HS-5 (cell line): Measurements from ENCODE around the gene CYP1A1.
"Not testable (repeated sequence)": the region's sequence is repeated elsewhere in the genome, so short reads cannot be mapped to it uniquely, and the experiment has no call there.

Experiments used
- DNase-seq: peaks from one replicate; pipeline ENCODE4 v3.0.0-alpha.2; 2012; ENCODE audit warnings: low read depth

CYP1A1 gene

GRCh38 chr15:74738239-74738638 lies 12.9 kb upstream of the CYP1A1 start:
- not testable (repeated sequence) for DNase-seq

DNA sequence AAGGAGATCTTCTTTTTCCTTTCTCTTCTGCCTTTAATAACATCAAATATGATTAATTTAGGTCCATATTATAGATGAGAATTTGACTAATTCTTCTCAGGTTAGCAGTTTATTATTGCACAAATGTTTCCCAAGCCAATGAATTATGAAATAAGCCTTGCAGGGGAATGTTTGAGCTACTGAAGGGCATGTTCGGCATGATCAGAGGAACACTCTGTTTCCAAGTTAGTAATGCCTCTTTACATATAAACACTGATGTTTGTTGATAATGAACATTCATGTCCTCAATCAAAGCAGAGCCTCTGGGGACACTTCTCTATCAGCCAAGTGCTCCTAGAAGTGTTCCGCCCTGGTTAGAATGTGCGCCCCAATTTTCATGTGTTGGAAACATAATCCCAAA lies 10.0 kb upstream of the CYP1A1 start:
- no peak for DNase-seq

DNA sequence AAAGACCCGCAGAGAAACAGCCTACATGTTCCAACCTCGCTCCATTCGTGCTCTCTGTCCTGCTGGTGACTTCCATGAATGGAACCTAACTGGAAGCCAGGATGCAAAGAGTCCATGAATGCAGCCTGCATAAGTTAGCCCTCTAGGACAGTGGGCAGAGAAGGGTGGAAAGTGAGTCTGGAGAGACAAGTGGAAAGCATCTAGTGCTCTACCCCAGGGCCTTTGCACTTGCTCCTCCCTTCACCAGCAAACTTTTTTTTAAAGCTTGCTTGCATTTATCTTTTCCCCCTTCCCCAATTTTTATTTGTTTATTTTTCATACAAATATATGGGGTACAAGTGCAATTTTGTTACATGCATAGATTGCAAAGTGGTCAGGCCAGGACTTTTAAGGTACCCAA lies 7.9 kb upstream of the CYP1A1 start:
- DNase-seq = no peak

DNA sequence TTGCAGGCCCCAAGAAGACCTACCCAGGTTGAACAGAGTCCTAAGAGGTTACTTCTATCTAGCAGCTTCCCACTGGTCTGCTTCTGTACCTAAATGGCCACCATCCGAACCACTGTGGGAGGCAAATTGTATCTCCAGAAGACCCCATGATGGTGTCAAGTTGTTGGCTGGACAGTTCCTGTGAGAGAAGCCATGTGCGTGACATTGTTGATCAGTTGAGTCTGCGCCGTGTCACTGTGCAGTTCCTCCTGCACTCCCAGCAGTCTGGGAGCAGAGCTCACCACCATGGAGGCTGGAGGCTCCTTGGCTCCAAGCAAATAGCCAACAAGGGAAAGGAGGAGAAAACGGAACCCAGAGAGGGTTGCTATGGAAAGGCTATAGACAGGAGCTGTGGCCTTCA lies 7.5 kb upstream of the CYP1A1 start:
- no peak for DNase-seq

- no peak for DNase-seq
These were observed 5.4 kb upstream of the CYP1A1 start for GRCh38 chr15:74730619-74731316.

- DNase-seq = not testable (repeated sequence)
These were observed 4.0 kb upstream of the CYP1A1 start for GRCh38 chr15:74729372-74729771.

GRCh38 chr15:74728699-74729098 lies 3.4 kb upstream of the CYP1A1 start:
- DNase-seq = not testable (repeated sequence)

- DNase-seq = no peak
These were observed 2.4 kb upstream of the CYP1A1 start for GRCh38 chr15:74727727-74728126.

- no peak for DNase-seq
These were observed 1.4 kb upstream of the CYP1A1 start for GRCh38 chr15:74726774-74727164.

- DNase-seq = no peak
These were observed 781 bp upstream of the CYP1A1 start for GRCh38 chr15:74725845-74726773.

GRCh38 chr15:74724570-74725224 lies 631 bp downstream of the CYP1A1 start:
- DNase-seq = no peak

GRCh38 chr15:74723754-74724334 lies 1.5 kb downstream of the CYP1A1 start:
- peak; percentile 2 for DNase-seq

DNA sequence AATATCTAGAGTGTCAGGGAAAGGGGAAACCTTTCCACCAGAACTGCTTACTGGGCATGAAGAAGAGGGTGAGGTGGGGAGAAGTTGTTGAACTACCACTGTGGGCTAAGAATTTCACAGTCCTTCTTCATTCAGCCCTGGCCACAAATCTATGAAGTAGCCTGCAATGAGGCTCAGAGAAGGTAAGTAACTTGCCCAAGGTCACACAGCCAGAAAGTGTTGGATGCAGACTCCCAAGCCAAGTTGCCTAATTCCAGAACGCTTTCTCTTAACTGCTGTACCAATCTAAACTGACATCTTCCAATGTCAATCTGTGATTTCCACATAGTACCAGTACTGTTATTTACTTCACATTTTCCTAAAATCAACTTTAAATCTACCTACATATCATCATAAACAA lies 2.1 kb downstream of the CYP1A1 start:
- no peak for DNase-seq

- no peak for DNase-seq
These were observed 2.7 kb downstream of the CYP1A1 start for GRCh38 chr15:74722591-74722990.

DNA sequence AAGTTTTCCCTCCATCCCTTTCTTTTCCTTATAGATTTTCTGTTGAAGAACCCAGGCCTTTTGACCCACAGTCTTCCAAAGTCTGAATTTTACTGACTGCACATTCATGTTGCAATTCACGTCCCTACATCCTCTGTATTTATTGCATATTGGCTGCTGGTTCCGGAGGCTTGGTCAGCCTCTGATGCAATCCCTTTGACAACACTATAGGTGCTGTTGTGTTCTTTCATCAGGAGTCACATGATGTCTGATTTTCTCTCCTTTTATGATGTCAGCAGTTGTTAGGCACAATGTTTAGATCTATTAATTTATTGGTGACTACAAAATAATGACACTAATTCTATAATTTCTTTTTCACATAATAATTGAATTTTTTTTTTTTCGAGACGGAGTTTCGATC lies 8.7 kb downstream of the CYP1A1 start:
- DNase-seq = no peak

GRCh38 chr15:74712311-74712710 lies 13.0 kb downstream of the CYP1A1 start:
- no peak for DNase-seq

DNA sequence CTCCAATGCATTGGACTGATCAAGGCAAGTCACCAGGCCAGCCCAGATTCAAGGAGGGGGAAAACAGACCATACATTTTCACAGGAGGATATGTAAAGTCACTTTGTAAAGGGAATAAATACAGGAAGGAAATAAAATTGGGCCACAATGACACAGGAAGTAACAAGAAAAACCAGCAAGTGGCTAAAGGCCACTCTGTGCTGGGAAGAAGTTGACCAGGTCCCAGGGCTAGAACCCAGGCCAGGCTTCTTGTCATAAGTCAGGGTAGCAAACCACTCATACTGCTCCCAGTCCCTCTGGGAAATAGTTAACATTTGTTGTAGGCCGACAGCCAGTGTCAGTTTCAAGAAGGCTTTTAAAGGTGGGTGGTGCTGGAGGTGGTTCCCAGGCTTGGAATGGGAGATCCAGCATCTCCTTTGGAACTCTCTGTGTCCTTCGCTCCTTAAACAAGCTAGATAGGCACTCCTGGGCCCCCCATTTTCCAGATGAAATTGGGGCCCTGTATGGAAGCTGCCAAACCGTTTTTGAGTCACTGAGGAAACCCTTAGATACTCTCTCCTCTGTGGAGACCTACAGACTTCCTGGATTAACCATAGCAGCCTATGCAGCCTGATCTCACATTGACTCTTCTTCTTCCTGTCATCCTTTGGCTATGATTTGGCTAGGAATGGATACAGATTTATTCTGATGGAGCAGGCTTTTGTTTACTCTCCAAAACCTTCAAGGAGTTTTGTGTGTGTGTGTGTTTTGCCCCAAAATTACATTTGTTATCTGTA lies 14.8 kb downstream of the CYP1A1 start:
- DNase-seq = no peak

- no peak for DNase-seq
These were observed 15.4 kb downstream of the CYP1A1 start for GRCh38 chr15:74709892-74710291.

GRCh38 chr15:74709011-74709410 lies 16.3 kb downstream of the CYP1A1 start:
- DNase-seq = no peak

DNA sequence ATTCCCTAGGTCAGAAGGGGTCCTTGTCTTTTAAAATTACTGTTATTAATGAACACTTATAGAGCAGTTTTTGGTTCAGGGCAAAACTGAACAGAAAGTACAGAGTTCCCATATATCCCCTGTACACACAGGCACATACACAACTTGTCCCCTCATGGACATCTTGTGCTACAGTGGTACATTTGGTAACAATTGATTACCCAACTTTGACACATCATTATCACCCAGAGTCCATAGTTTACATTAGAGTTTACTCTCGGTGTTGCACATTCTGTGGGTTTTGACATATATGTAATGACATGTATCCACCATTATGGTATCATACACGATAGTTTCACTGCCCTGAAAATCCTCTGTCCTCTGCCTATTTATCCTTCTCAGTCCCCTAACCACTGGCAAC lies 28.5 kb downstream of the CYP1A1 start:
- DNase-seq = no peak

DNA sequence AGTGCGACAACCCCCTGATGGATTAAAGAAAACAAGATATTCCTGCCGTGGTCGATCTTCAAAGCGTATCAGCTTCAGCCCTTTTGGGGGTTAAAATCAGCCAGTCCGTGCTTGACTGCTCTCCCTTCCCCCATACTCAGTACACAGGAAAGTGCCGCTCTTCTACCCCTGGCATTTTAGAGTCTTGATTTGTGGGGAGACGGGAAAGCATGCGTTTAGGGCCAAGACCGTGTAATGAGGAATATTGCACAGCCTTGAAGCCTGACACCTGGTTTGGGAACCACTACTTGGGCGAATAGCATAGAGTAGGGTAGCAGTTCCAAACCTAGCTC lies 29.0 kb downstream of the CYP1A1 start:
- DNase-seq = no peak
